A673 (cell line): ENCODE data around the gene CYBA.

ENCODE experiments used
- CTCF ChIP-seq: fragments of 300-800, 200-600 bp; sonication (generic); conservative IDR thresholded peaks from 2 replicates; pipeline ENCODE4 v1.5.1; 2017; ENCODE audit warnings: low read depth, mild to moderate bottlenecking, antibody characterized with exemption, low read length, moderate library complexity, mixed read lengths
- EZH2 ChIP-seq: fragments of 200-600 bp; sonication (generic); IDR thresholded peaks from 2 replicates; pipeline ENCODE4 v1.6.1; 2017; ENCODE audit warnings: borderline replicate concordance, low read depth, mild to moderate bottlenecking, mixed read lengths, antibody characterized with exemption, low read length; ENCODE audit not compliant: poor library complexity, severe bottlenecking

- no peak for TF ChIP-seq CTCF
- no peak for TF ChIP-seq EZH2
Observed at GRCh38 chr16:88600539-88600896, 50.3 kb downstream of the CYBA start.
